ENCODE data around the gene PCDHB16. TPM values are rescaled to one million over a fixed set of nuclear protein-coding genes. Genes with fewer than 3 reads are reported as not detected.
"Not testable (repeated sequence)": the region's sequence is repeated elsewhere in the genome, so short reads cannot be mapped to it uniquely, and the experiment has no call there.

The PCDHB16 gene
- total RNA-seq (2021) = not detected in 2 replicates
- Bru-seq, nascent RNA = percentile 10 among the genes with signal in this experiment
- percentile 12 among the genes with signal in this experiment for BruChase-seq, experiment 1, labeled RNA remaining after a 2-hour chase
- BruChase-seq, experiment 2, labeled RNA remaining after a 6-hour chase = not detected
- long read RNA-seq = 0 reads

GRCh38 chr5:141182248-141182647, at the start of gene PCDHB16:
TSS of gene PCDHB16 (plus strand) at chr5:141182387. CDS start at chr5:141182560, 173 bp downstream.
- H3K79me2 ChIP-seq (ENCODE audit: low read depth) = no peaks in the 10 kb centered on the region
- H3F3A ChIP-seq (ENCODE audit: insufficient read depth, low read depth) = no peaks in the 10 kb centered on the region
- POLR2A ChIA-PET (ENCODE audit: unreplicated experiment) = no interaction called here
- no peak within 1 kb of the TSS for H3K4me3 ChIP-seq
- no peaks in the 10 kb centered on the region for H3K9me2 ChIP-seq (ENCODE audit: insufficient read depth)
- no peaks in the 10 kb centered on the region for H3K9me3 ChIP-seq (ENCODE audit: insufficient read depth, low read depth)
- BruUV-seq (replicated peaks) = no TSS peak
- intact Hi-C loops (cut with micrococcal nuclease; ENCODE audit: unreplicated experiment) = loop anchor here (10.0 kb wide), 1 partner anchor 97 kb away; no protein-coding TSS in a partner anchor
- no peaks in the 10 kb centered on the region for H4K20me1 ChIP-seq (ENCODE audit: insufficient read depth)
- CTCF ChIA-PET = no interaction called here
- no peaks in the 10 kb centered on the region for H3K36me3 ChIP-seq (ENCODE audit: low read depth)
- no peaks in the 10 kb centered on the region for H3K4me1 ChIP-seq (replicated peaks; ENCODE audit: insufficient read depth)
- no peaks in the 10 kb centered on the region for H3K27me3 ChIP-seq (ENCODE audit: insufficient read depth, low read depth)
- H3K27ac ChIP-seq = no peak within 1 kb of the TSS
- TF ChIP-seq, protein P1, sequence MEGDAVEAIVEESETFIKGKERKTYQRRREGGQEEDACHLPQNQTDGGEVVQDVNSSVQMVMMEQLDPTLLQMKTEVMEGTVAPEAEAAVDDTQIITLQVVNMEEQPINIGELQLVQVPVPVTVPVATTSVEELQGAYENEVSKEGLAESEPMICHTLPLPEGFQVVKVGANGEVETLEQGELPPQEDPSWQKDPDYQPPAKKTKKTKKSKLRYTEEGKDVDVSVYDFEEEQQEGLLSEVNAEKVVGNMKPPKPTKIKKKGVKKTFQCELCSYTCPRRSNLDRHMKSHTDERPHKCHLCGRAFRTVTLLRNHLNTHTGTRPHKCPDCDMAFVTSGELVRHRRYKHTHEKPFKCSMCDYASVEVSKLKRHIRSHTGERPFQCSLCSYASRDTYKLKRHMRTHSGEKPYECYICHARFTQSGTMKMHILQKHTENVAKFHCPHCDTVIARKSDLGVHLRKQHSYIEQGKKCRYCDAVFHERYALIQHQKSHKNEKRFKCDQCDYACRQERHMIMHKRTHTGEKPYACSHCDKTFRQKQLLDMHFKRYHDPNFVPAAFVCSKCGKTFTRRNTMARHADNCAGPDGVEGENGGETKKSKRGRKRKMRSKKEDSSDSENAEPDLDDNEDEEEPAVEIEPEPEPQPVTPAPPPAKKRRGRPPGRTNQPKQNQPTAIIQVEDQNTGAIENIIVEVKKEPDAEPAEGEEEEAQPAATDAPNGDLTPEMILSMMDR (conservative IDR thresholded peaks at IDR 0.05) = peak; percentile 40; the same call in 1 of the 2 replicates
- no peak for TF ChIP-seq EZH2 (IDR thresholded peaks at IDR 0.05; ENCODE audit: low read depth)
- no peak within 1 kb of the TSS for H3K4me2 ChIP-seq
- DNase-seq = peak in 1 of 2 experiments; percentile 19
- no peak within 1 kb of the TSS for H2AFZ ChIP-seq

GRCh38 chr5:141135030-141135717, 47.0 kb upstream of the PCDHB16 start, which contains the start of gene PCDHB5:
TSS of gene PCDHB5 (plus strand) at chr5:141135206. CDS start at chr5:141135435, 229 bp downstream.
- CTCF ChIA-PET = no interaction called here
- POLR2A ChIA-PET (ENCODE audit: unreplicated experiment) = no interaction called here

DNA sequence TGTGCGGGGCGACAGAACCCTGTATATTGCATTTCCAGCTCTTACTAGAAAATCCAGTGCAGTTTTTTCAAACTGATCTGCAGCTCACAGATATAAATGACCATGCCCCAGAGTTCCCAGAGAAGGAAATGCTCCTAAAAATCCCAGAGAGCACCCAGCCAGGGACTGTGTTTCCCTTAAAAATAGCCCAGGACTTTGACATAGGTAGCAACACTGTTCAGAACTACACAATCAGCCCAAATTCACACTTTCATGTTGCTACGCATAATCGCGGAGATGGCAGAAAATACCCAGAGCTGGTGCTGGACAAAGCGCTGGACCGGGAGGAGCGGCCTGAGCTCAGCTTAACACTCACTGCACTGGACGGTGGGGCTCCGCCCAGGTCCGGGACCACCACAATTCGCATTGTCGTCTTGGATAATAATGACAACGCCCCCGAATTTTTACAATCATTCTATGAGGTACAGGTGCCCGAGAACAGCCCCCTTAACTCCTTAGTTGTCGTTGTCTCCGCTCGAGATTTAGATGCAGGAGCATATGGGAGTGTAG, 46.4 kb upstream of the PCDHB16 start:
- no TSS peak for BruUV-seq (replicated peaks)
- no peak for TF ChIP-seq EZH2 (IDR thresholded peaks at IDR 0.05; ENCODE audit: low read depth)
- TF ChIP-seq, protein P1 (conservative IDR thresholded peaks at IDR 0.05) = no peak
- no peak overlapping the region for H3K27ac ChIP-seq
- H3K9me3 ChIP-seq (ENCODE audit: insufficient read depth, low read depth) = no peaks in the 10 kb centered on the region
- ChIA-PET CTCF (no interaction called here), POLR2A (ENCODE audit: unreplicated experiment) (no interaction called here)
- H4K20me1 ChIP-seq (ENCODE audit: insufficient read depth) = no peaks in the 10 kb centered on the region
- no peaks in the 10 kb centered on the region for H3K4me1 ChIP-seq (replicated peaks; ENCODE audit: insufficient read depth)
- no peak overlapping the region for H3K4me2 ChIP-seq
- H3F3A ChIP-seq (ENCODE audit: insufficient read depth, low read depth) = no peaks in the 10 kb centered on the region
- H3K36me3 ChIP-seq (ENCODE audit: low read depth) = no peaks in the 10 kb centered on the region
- no peaks in the 10 kb centered on the region for H3K79me2 ChIP-seq (ENCODE audit: low read depth)
- intact Hi-C loops (cut with micrococcal nuclease; ENCODE audit: unreplicated experiment) = no loop called here
- H3K4me3 ChIP-seq = no peak overlapping the region
- no peak for DNase-seq
- no peaks in the 10 kb centered on the region for H3K9me2 ChIP-seq (ENCODE audit: insufficient read depth)
- no peaks in the 10 kb centered on the region for H3K27me3 ChIP-seq (ENCODE audit: insufficient read depth, low read depth)
- no peak overlapping the region for H2AFZ ChIP-seq

More at GRCh38 chr5:141135030-141135717, 47.0 kb upstream of the PCDHB16 start, which contains the start of gene PCDHB5:
- Histone ChIP-seq H3K36me3 (ENCODE audit: low read depth) (no peaks in the 10 kb centered on the region), H3K9me2 (ENCODE audit: insufficient read depth) (no peaks in the 10 kb centered on the region), H4K20me1 (ENCODE audit: insufficient read depth) (no peaks in the 10 kb centered on the region), H3K4me1 (replicated peaks; ENCODE audit: insufficient read depth) (no peaks in the 10 kb centered on the region), H3F3A (ENCODE audit: insufficient read depth, low read depth) (no peaks in the 10 kb centered on the region), H3K27ac (no peak within 1 kb of the TSS), H3K4me3 (no peak within 1 kb of the TSS), H2AFZ (no peak within 1 kb of the TSS), H3K9me3 (ENCODE audit: insufficient read depth, low read depth) (no peaks in the 10 kb centered on the region), H3K27me3 (ENCODE audit: insufficient read depth, low read depth) (no peaks in the 10 kb centered on the region), H3K79me2 (ENCODE audit: low read depth) (no peaks in the 10 kb centered on the region), H3K4me2 (no peak within 1 kb of the TSS)
- no TSS peak for BruUV-seq (replicated peaks)
- TF ChIP-seq EZH2 (IDR thresholded peaks at IDR 0.05; ENCODE audit: low read depth) = no peak
- TF ChIP-seq, protein P1 (conservative IDR thresholded peaks at IDR 0.05) = peak; percentile 32; the same call in 1 of the 2 replicates
- no peak for DNase-seq
- intact Hi-C loops (cut with micrococcal nuclease; ENCODE audit: unreplicated experiment) = no loop called here

DNA sequence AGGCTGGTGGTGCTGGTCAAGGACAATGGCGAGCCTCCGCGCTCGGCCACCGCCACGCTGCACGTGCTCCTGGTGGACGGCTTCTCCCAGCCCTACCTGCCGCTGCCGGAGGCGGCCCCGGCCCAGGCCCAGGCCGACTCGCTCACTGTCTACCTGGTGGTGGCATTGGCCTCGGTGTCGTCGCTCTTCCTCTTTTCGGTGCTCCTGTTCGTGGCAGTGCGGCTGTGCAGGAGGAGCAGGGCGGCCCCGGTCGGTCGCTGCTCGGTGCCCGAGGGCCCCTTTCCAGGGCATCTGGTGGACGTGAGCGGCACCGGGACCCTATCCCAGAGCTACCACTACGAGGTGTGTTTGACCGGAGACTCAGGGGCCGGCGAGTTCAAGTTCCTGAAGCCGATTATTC, 44.8 kb upstream of the PCDHB16 start:
- H3K27me3 ChIP-seq (ENCODE audit: insufficient read depth, low read depth); H4K20me1 ChIP-seq (ENCODE audit: insufficient read depth); H3K27ac ChIP-seq; H2AFZ ChIP-seq; H3K36me3 ChIP-seq (ENCODE audit: low read depth); intact Hi-C loops (cut with micrococcal nuclease; ENCODE audit: unreplicated experiment); H3K9me3 ChIP-seq (ENCODE audit: insufficient read depth, low read depth); DNase-seq; H3K4me2 ChIP-seq; H3F3A ChIP-seq (ENCODE audit: insufficient read depth, low read depth); H3K9me2 ChIP-seq (ENCODE audit: insufficient read depth); H3K79me2 ChIP-seq (ENCODE audit: low read depth); H3K4me1 ChIP-seq (replicated peaks; ENCODE audit: insufficient read depth); BruUV-seq (replicated peaks); CTCF ChIA-PET; H3K4me3 ChIP-seq: not testable (repeated sequence)
- POLR2A ChIA-PET (ENCODE audit: unreplicated experiment) = interaction anchor here (0.7 kb wide), 1 partner anchor 515 kb away, joined by 3 read pairs; no protein-coding TSS in a partner anchor

Measured in PC-9 (cell line).